Gastroesophageal sphincter (tissue), 4 donors: ENCODE measurements around the gene GABRR3. TPM values are rescaled to one million over a fixed set of nuclear protein-coding genes. Genes with fewer than 3 reads are reported as not detected.
"Not testable (repeated sequence)": the region's sequence is repeated elsewhere in the genome, so short reads cannot be mapped to it uniquely, and the experiment has no call there.

ENCODE experiments used
- ATAC-seq: fragments of 150-250 bp; one replicate; pipeline ENCODE4 v1.9.1; 2016; ENCODE audit warnings: mild to moderate bottlenecking, moderate library complexity
- H3K27ac ChIP-seq, 4 donors: fragments of 200-600 bp; sonication (generic) in 3 of 4; 1 replicate in 3 of 4; 2 replicates in 1 of 4; pipeline ENCODE4 v1.5.1; 2016 to 2019
- H3K27me3 ChIP-seq: fragments of 200-600 bp; sonication (generic); one replicate; pipeline ENCODE4 v1.5.1; 2019
- H3K36me3 ChIP-seq, 2 donors: fragments of 200-600 bp; sonication (generic); one replicate each; pipeline ENCODE4 v1.5.1; 2019; ENCODE audit warnings: control low read depth in 1 of 2
- H3K4me1 ChIP-seq, 3 donors: fragments of 200-600 bp; sonication (generic); 1 replicate in 2 of 3; 2 replicates in 1 of 3; pipeline ENCODE4 v1.5.1; 2016 to 2019; ENCODE audit warnings: control low read depth in 2 of 3
- H3K4me3 ChIP-seq, 2 donors: fragments of 200-600 bp; sonication (generic); one replicate each; pipeline ENCODE4 v1.5.1; 2019; ENCODE audit warnings: mild to moderate bottlenecking in 1 of 2, moderate library complexity in 1 of 2
- H3K9me3 ChIP-seq, 3 donors: fragments of 200-600 bp; sonication (generic); one replicate each; pipeline ENCODE4 v1.5.1; 2017 to 2019; ENCODE audit warnings: control low read depth in 2 of 3
- EP300 ChIP-seq: sonication (generic); formaldehyde crosslinking; IDR thresholded peaks from one replicate; pipeline ENCODE4 v1.6.1; 2017; ENCODE audit warnings: antibody characterized with exemption, mild to moderate bottlenecking
- POLR2A ChIP-seq, 2 donors: fragments of 450-650 bp; IDR thresholded peaks; one replicate each; pipeline ENCODE4 v1.6.1; 2017; ENCODE audit warnings: antibody characterized with exemption in 2 of 2, mild to moderate bottlenecking in 2 of 2, moderate library complexity in 1 of 2
- POLR2AphosphoS5 ChIP-seq: sonication (generic); formaldehyde crosslinking; IDR thresholded peaks from one replicate; pipeline ENCODE4 v1.6.1; 2017; ENCODE audit warnings: antibody characterized with exemption
- WGBS, 2 donors: methylation state at CpG; one replicate each; pipeline ENCODE4 v1.1.5; 2018; ENCODE audit warnings: low coverage in 1 of 2; 5-methylcytosine and 5-hydroxymethylcytosine counted together
- total RNA-seq, 4 donors: library from RNA; depleted of rRNA; stranded (reverse); fragments of >200 nt; gene quantifications; one replicate each; pipeline ENCODE4 v1.1.0, GENCODE V29; 2016
- TF ChIP-seq, protein P1 (sequence below), 4 experiments: fragments of 200-600 bp in 2 of 4; fragments of 450-650 bp in 2 of 4; sonication (generic) in 1 of 4; IDR thresholded peaks; one replicate each; pipeline ENCODE4 v1.5.1; 2017 to 2019; ENCODE audit warnings: antibody characterized with exemption in 4 of 4, mild to moderate bottlenecking in 2 of 4, moderate library complexity in 2 of 4

Gene GABRR3
- total RNA-seq, 4 donors from 2014 or later, result not detected

DNA sequence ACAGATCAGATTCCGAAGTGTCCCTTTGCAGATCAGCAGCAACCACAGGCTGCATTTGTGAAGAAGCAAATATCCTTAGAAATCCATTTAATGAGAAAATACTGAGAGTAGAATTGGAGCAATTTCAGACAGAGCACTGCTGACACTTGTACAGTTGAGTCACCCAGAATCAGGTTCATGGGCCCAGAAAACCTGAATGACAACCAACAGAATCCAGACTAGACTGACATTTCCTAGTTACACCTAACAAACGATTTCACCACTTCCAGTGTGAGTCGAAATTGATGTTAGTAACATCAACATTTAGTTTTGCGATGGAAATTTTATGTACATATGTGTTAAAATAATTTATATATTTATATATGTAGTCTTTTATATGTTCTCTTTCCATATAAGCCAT lies 16.8 kb downstream of the GABRR3 start:
- TF ChIP-seq POLR2AphosphoS5 (no peak), EP300 (no peak), POLR2A (IDR thresholded peaks at IDR 0.05) (no peak)
- TF ChIP-seq, protein P1, sequence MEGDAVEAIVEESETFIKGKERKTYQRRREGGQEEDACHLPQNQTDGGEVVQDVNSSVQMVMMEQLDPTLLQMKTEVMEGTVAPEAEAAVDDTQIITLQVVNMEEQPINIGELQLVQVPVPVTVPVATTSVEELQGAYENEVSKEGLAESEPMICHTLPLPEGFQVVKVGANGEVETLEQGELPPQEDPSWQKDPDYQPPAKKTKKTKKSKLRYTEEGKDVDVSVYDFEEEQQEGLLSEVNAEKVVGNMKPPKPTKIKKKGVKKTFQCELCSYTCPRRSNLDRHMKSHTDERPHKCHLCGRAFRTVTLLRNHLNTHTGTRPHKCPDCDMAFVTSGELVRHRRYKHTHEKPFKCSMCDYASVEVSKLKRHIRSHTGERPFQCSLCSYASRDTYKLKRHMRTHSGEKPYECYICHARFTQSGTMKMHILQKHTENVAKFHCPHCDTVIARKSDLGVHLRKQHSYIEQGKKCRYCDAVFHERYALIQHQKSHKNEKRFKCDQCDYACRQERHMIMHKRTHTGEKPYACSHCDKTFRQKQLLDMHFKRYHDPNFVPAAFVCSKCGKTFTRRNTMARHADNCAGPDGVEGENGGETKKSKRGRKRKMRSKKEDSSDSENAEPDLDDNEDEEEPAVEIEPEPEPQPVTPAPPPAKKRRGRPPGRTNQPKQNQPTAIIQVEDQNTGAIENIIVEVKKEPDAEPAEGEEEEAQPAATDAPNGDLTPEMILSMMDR (IDR thresholded peaks at IDR 0.05), result no peak
- Histone ChIP-seq H3K27me3 (no peaks in the 10 kb centered on the region), H3K9me3 (no peaks in the 10 kb centered on the region), H3K27ac (no peak overlapping the region), H3K4me1 (peaks cover 0 to 6% (median under 1%) of the 10 kb centered on the region in 3 donors), H3K36me3 (no peaks in the 10 kb centered on the region), H3K4me3 (no peak overlapping the region)
- ATAC-seq, result no peak
- WGBS, 2 donors, result 96 to 97% methylated on average over 3 to 4 of the region's 4 CpGs

DNA sequence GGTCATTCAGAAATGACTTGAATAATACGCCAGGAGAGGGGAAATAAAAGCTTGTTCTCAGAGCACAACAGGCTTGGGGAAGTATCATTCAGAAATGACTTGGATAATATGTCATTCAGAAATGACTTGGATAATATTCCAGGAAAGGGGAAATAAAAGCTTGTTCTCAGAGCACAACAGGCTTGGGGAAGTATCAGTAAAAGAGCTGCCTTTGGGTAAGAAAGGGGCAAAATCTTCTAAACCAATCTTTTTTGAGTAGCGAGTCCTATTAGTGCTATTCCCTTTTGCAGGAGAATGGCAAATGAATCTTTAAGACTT lies 20.9 kb downstream of the GABRR3 start:
- no peak overlapping the region for H3K27ac ChIP-seq
- no peak for ATAC-seq
- H3K27me3 ChIP-seq, result no peaks in the 10 kb centered on the region
- TF ChIP-seq EP300 (no peak), POLR2AphosphoS5 (no peak)
- no peaks in the 10 kb centered on the region for H3K9me3 ChIP-seq
- no peak overlapping the region for H3K4me3 ChIP-seq
- 75 to 85% methylated on average over 2 of the region's 2 CpGs for WGBS, 2 donors
- peaks cover 3 to 23% (median 4%) of the 10 kb centered on the region in 3 donors for H3K4me1 ChIP-seq
- H3K36me3 ChIP-seq, result no peaks in the 10 kb centered on the region

DNA sequence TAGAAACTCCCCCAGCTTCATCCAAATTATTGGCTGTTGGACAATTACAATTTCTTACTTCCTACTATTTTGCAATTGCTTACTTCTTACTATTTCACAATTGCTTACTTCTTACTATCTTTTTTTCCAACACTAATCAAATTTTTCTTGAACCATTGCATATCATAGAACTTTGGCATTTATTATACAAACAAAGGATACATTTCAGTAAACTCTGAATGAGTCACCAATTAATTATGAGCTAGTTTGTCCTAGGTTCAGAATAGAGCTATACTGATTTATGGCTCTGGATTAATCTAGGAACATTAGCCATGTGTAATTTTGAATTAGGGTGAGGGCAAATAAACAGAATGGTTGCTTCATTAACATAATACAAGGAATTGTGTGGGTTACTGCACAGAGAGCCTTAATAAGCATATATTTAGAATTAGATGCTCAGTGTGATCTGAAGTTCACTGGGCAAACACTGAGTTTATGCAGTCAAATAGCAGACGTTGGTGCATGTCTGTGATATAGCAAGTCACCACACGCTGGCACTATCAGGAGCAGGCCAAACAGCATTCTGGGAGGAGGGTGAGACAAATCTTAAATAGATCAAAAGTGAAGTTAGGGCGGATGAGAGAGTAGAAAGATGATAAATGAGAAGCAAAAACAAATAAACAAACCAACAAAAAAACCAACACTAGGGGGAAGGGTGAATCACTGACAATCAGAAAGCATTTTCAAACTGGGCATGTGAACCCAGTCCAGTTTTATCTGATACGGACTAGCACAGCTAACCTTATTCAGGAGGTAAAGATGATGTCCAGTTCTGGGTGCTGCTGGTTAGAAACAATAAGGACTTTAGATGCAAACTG lies 21.5 kb downstream of the GABRR3 start:
- Histone ChIP-seq H3K4me1 (peaks cover 3 to 23% (median 4%) of the 10 kb centered on the region in 3 donors), H3K4me3 (no peak overlapping the region), H3K27ac (no peak overlapping the region), H3K27me3 (no peaks in the 10 kb centered on the region), H3K9me3 (no peaks in the 10 kb centered on the region), H3K36me3 (no peaks in the 10 kb centered on the region)
- no peak for ATAC-seq
- 57 to 58% methylated on average over 4 of the region's 4 CpGs for WGBS, 2 donors
- TF ChIP-seq POLR2A (IDR thresholded peaks at IDR 0.05), result no peak
- TF ChIP-seq POLR2AphosphoS5, result peak; percentile 27

DNA sequence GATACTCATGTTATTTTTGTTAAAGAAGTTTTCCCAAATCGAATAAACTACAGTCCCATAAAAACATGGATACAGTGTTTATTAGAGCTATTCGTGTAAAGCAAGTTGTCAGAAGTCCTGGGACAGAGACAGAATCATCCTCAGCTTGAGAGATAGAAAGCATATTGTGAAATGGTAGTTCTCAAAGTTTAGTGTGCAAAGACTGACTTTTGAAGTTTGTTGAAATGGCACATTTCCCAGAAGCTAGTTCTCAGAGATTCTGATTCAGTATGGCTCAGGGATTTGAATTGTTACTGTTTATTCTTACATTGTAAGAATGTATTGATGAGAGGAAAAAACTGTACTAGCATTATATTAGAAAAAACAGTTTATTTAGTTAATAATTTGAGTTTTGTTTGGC lies 22.1 kb downstream of the GABRR3 start:
- peak; percentile 74 for ATAC-seq
- Histone ChIP-seq H3K9me3 (no peaks in the 10 kb centered on the region), H3K4me3 (no peak overlapping the region), H3K27ac (peak overlapping the region in 1 of 4 donors; percentile 2), H3K4me1 (peaks cover 3 to 23% (median 4%) of the 10 kb centered on the region in 3 donors), H3K27me3 (no peaks in the 10 kb centered on the region), H3K36me3 (no peaks in the 10 kb centered on the region)
- TF ChIP-seq EP300, result no peak
- TF ChIP-seq, protein P1 (IDR thresholded peaks at IDR 0.05), result no peak
- no peak for TF ChIP-seq POLR2AphosphoS5
- TF ChIP-seq POLR2A (IDR thresholded peaks at IDR 0.05), result no peak
- 22 to 52% methylated on average over 2 of the region's 2 CpGs for WGBS, 2 donors

DNA sequence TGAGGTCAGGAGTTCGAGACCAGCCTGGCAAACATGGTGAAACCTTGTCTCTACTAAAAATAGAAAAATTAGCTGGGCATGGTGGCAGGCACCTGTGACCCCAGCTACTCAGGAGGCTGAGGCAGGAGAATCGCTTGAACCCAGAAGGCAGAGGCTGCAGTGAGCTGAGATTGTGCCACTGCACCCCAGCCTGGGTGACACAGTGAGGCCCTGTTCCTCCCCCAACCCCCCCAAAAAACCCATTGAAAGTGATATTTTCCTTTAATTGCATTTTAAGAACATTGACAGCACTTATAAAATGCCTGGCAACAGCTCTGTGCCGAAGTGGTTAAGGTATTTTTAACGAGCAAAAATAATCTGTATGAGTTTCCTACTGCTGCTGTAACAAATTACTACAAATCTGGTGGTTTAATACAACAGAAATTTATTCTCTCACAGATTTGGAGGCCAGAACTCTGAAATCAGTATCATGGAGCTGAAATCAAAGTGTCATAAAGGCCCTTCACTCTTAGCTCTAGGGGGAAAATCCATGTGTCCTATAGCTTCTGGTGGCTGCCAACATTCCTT lies 24.1 kb downstream of the GABRR3 start:
- 94 to 96% methylated on average over 3 to 4 of the region's 4 CpGs for WGBS, 2 donors
- H3K4me1 ChIP-seq, result peaks cover 3 to 23% (median 4%) of the 10 kb centered on the region in 3 donors
- H3K4me3 ChIP-seq, H3K36me3 ChIP-seq, ATAC-seq, H3K27ac ChIP-seq, H3K9me3 ChIP-seq, H3K27me3 ChIP-seq: not testable (repeated sequence)

DNA sequence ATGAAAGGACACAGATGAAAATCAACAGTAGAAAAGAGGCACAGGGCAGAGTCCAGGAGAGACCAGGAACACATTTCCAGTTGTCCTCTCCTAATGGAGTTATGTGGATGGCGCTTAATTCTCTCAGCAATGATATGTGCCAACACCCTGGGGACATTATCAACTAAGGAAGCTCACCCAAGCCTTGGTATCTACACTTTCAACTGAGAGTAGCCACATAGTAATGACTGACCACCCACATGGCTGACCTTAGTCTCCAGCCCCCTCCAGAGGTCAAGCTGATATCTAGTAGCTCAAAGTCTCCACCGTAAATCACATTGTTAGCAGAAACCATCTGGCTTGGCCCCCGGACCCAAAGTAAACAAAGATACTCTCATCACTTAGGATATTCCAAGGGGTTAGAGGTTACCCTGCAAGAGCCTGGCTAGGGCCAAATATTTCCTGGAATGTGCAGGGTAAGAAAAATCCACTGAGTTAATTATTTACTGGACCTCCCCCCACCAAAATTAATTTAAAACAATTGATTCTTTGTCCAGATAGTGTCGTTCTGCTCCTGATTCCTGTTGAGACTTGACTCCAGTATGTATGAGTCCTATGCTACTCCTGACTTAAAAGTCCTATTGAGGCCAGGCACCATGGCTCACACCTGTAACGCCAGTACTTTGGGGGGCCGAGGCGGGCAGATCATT lies 24.8 kb downstream of the GABRR3 start:
- ATAC-seq, result no peak
- WGBS, 2 donors, result 69% methylated on average over 7 of the region's 7 CpGs; no CpG with 5 or more reads in 1 of the 2 donors
- TF ChIP-seq POLR2A (IDR thresholded peaks at IDR 0.05) (no peak), POLR2AphosphoS5 (no peak), EP300 (no peak)
- TF ChIP-seq, protein P1 (IDR thresholded peaks at IDR 0.05), result no peak

More for the DNA sequence above, 24.8 kb downstream of the GABRR3 start:
- peaks cover 3 to 23% (median 4%) of the 10 kb centered on the region in 3 donors for H3K4me1 ChIP-seq
- H3K36me3 ChIP-seq, result no peaks in the 10 kb centered on the region
- H3K9me3 ChIP-seq, result no peaks in the 10 kb centered on the region
- H3K27ac ChIP-seq, result no peak overlapping the region
- H3K27me3 ChIP-seq, result no peaks in the 10 kb centered on the region
- no peak overlapping the region for H3K4me3 ChIP-seq
